Renal pelvis (tissue), 4 donors: ENCODE results near the gene ZNF692. TPM values are rescaled to one million over a fixed set of nuclear protein-coding genes. Genes with fewer than 3 reads are reported as not detected.
"Not testable (repeated sequence)": the region's sequence is repeated elsewhere in the genome, so short reads cannot be mapped to it uniquely, and the experiment has no call there.

Experiments used
- DNase-seq: peaks from one replicate; pipeline ENCODE4 v3.0.0-alpha.2; 2013
- polyA plus RNA-seq, 3 donors: library from polyadenylated mRNA; unstranded; fragments of 120-200 nt; gene quantifications; one replicate each; pipeline ENCODE4 v1.2.1, GENCODE V29; 2013; ENCODE audit not compliant: insufficient read length in 3 of 3

The ZNF692 gene
- polyA plus RNA-seq, 3 donors, result 45.7 to 59.7 (median 56.0) TPM

GRCh38 chr1:248850536-248851251, 8.2 kb downstream of the ZNF692 start:
- DNase-seq, result no peak

- no peak for DNase-seq
Observed at GRCh38 chr1:248850124-248850523, 8.8 kb downstream of the ZNF692 start.

- no peak for DNase-seq
Observed at GRCh38 chr1:248849637-248850036, 9.2 kb downstream of the ZNF692 start.

- DNase-seq, result no peak
Observed at GRCh38 chr1:248849152-248849551, 9.7 kb downstream of the ZNF692 start.

- no peak for DNase-seq
Observed at GRCh38 chr1:248848602-248849001, 10.3 kb downstream of the ZNF692 start.

DNA sequence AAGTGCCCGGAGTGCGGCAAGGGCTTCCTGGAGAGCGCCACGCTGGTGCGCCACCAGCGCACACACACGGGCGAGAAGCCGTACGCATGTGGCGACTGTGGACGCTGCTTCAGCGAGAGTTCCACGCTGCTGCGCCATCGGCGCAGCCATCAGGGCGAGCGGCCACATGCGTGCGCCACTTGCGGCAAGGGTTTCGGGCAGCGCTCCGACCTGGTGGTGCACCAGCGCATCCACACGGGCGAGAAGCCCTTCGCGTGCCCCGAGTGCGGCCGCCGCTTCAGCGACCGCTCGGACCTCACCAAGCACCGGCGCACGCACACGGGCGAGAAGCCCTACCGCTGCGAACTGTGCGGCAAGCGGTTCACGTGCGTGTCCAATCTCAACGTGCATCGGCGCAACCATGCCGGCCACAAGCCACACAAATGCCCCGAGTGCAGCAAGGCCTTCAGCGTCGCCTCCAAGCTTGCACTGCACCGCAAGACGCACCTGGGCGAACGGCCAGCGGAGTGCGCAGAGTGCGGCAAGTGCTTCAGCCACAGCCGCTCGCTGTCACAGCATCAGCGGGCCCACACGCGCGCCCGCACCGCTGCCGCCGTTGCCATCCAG, 10.8 kb downstream of the ZNF692 start:
- no peak for DNase-seq

DNA sequence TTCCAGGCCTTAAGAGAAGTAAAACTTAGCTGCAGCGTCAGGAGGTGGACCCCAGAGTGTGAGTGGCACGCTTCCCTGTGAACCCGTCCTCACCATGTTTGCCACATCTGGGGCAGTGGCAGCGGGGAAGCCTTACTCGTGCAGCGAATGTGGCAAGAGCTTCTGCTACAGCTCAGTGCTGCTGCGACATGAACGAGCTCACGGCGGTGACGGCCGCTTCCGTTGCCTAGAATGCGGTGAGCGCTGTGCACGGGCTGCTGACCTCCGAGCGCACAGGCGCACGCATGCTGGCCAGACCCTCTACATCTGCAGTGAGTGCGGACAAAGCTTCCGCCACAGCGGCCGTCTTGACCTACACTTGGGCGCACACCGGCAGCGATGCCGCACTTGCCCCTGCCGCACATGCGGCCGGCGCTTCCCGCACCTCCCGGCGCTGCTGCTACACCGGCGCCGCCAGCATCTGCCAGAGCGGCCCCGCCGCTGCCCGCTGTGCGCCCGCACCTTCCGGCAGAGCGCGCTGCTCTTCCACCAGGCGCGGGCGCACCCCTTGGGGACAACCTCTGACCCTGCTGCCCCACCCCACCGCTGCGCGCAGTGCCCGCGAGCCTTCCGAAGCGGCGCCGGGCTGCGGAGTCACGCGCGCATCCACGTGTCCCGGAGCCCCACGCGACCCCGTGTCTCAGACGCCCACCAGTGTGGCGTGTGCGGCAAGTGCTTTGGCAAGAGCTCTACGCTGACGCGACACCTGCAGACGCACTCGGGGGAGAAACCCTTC, 11.5 kb downstream of the ZNF692 start:
- DNase-seq, result no peak

- DNase-seq, result no peak
Observed at GRCh38 chr1:248844526-248844925, 14.4 kb downstream of the ZNF692 start.

GRCh38 chr1:248843687-248844086, 15.2 kb downstream of the ZNF692 start:
- no peak for DNase-seq

DNA sequence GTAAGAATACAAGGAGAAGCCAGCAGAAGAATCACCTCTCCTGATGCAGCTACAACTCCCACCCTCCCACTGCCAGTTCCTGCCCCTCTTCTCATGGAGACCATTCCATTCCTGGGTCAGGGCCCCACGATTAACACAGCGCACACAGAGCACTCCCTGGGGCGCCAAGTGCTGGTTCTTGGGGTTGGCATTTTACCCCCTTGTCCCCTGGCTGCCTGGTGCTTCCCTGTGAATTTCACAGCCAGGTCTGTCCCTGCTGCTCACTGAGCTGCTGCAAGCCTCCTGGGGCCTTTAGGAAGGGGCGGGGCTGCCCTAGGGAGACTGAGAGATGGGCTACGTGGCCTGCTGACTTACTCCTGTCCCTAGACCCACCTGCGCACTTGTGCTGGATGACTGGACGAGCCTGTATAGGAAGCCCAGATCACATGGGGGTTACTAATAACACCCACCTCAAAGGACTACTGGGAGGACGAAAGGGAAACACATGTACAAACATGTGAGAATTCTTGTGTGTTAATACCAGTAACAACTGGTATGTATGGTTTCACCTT, 16.0 kb downstream of the ZNF692 start:
- no peak for DNase-seq

- peak; percentile 17 for DNase-seq
Observed at GRCh38 chr1:248841702-248842395, 17.0 kb downstream of the ZNF692 start.

- no peak for DNase-seq
Observed at GRCh38 chr1:248840946-248841345, 17.9 kb downstream of the ZNF692 start.

GRCh38 chr1:248839168-248839555, 19.7 kb downstream of the ZNF692 start:
- DNase-seq, result no peak

GRCh38 chr1:248838357-248839167, 20.3 kb downstream of the ZNF692 start:
- peak; percentile 92 for DNase-seq

GRCh38 chr1:248837781-248838356, 21.0 kb downstream of the ZNF692 start, which contains the start of gene ZNF672:
Gene ZNF672 (plus strand): TSS chr1:248838224. CDS start chr1:248847275, 9,051 bp downstream.
- DNase-seq, result peak; percentile 98

GRCh38 chr1:248837045-248837780, 21.7 kb downstream of the ZNF692 start:
- peak; percentile 14 for DNase-seq

DNA sequence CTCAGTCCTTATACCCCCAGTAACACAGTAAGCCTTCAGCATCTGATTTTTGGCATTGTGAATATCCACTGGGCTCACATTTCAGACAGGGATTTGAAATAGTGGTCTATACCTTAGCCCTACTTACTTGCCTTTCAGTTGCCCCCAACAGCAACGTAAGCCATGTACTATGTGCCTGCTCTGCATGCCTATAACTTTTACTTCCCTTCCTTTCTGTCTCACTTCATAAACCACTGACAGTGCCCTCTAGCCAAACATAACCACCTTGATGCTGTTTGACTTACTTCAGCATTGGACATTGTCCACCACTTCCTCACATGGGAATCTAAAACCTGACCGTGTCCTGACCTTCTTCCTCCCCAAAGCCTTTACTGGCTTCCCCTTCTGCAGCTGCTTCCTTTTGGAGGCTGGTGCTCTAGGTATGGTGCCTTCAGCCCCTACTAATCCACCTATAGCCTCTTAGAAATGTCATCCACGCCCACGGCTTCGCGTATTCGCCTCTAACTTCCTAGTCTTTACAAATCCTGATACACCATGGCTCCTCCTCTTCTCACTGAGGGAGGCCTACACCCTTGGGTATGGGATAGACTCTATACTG, 24.4 kb downstream of the ZNF692 start:
- DNase-seq, result no peak

- DNase-seq, result no peak
Observed at GRCh38 chr1:248831842-248832241, 27.0 kb downstream of the ZNF692 start.

- DNase-seq, result not testable (repeated sequence)
Observed at GRCh38 chr1:248830718-248831017, 28.2 kb downstream of the ZNF692 start.

GRCh38 chr1:248828845-248829244, 30.0 kb downstream of the ZNF692 start:
- DNase-seq, result no peak
